IPS-20b (cell line): Measurements from ENCODE around the gene CLDN24.

Experiments
- H3K27ac ChIP-seq: one replicate; pipeline ENCODE4 v1.5.1; 2013; ENCODE audit warnings: low read length
- H3K27me3 ChIP-seq: 2 replicates; pipeline ENCODE4 v1.6.1; 2013; ENCODE audit warnings: mild to moderate bottlenecking, low read length, inconsistent platforms; ENCODE audit not compliant: insufficient read depth
- H3K36me3 ChIP-seq: 2 replicates; pipeline ENCODE4 v1.6.1; 2013; ENCODE audit warnings: low read depth, mild to moderate bottlenecking, inconsistent platforms, low read length, moderate library complexity; ENCODE audit not compliant: insufficient read depth
- H3K4me1 ChIP-seq: 2 replicates; pipeline ENCODE4 v1.6.1; 2013; ENCODE audit warnings: mild to moderate bottlenecking, control low read depth, inconsistent platforms, low read length, moderate library complexity; ENCODE audit not compliant: insufficient read depth
- H3K4me3 ChIP-seq: 2 replicates; pipeline ENCODE4 v1.5.1; 2013; ENCODE audit warnings: mild to moderate bottlenecking, low read length, inconsistent platforms
- H3K9ac ChIP-seq: 2 replicates; pipeline ENCODE4 v1.6.1; 2013; ENCODE audit warnings: low read depth, mild to moderate bottlenecking, inconsistent platforms, low read length, moderate library complexity
- H3K9me3 ChIP-seq: 2 replicates; pipeline ENCODE4 v1.6.1; 2013; ENCODE audit warnings: mild to moderate bottlenecking, low read depth, low read length, inconsistent platforms; ENCODE audit not compliant: insufficient read depth

Gene CLDN24

GRCh38 chr4:183344523-183345255, 22.5 kb upstream of the CLDN24 start:
- H3K4me3 ChIP-seq, result no peak overlapping the region
- no peak overlapping the region for H3K27ac ChIP-seq

DNA sequence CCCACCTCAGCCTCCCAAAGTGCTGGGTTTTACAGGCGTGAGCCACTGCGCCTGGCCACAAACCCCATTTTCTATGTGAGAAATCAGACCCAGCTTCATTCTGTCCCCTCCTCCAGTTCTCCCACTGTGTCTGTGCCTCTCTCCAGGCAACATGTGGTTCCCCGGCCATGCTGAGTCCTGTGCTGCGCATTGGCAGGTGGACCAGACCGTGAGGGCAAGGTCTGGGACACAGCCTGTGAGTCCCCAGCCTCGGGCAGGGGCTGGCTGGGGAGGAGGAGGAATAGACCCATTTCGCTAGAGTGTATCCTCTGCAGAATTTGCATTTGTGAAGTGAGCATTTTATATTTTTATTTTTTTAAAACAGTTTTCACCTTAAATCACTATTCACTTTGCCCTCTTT, 21.5 kb upstream of the CLDN24 start:
- Histone ChIP-seq H3K36me3 (no peaks in the 10 kb centered on the region), H3K4me1 (no peaks in the 10 kb centered on the region), H3K4me3 (no peak overlapping the region), H3K9me3 (no peaks in the 10 kb centered on the region), H3K27me3 (no peaks in the 10 kb centered on the region), H3K27ac (no peak overlapping the region), H3K9ac (no peak overlapping the region)

More at GRCh38 chr4:183344523-183345255, 22.5 kb upstream of the CLDN24 start:
- H3K9me3 ChIP-seq, result no peaks in the 10 kb centered on the region
- no peaks in the 10 kb centered on the region for H3K4me1 ChIP-seq
- H3K27me3 ChIP-seq, result no peaks in the 10 kb centered on the region
- H3K36me3 ChIP-seq, result no peaks in the 10 kb centered on the region
- H3K9ac ChIP-seq, result no peak overlapping the region

- Histone ChIP-seq H3K4me3 (no peak overlapping the region), H3K4me1 (no peaks in the 10 kb centered on the region), H3K9me3 (no peaks in the 10 kb centered on the region), H3K27me3 (no peaks in the 10 kb centered on the region), H3K36me3 (no peaks in the 10 kb centered on the region), H3K27ac (no peak overlapping the region), H3K9ac (no peak overlapping the region)
Observed at GRCh38 chr4:183342541-183343533, 20.6 kb upstream of the CLDN24 start.

DNA sequence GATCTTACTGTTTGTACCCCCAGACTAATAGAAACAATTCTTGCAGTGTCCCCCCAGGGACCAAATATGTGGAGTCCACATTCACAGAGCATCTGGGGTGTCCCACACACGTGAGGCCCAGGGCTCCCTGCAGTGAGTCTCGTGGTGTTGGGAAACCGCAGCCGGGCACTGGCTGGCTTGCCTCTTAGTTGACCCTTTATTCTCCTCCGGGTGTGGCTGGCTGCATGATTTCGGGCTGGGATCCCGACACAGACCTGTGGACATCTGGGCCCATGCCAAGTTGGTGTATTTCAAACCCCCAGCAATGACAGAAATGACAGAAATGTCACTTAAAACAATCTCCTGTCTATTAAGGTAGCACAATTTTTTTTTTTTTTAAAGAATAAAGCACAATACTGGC, 15.6 kb upstream of the CLDN24 start:
- H3K36me3 ChIP-seq, result no peaks in the 10 kb centered on the region
- H3K4me3 ChIP-seq, result no peak overlapping the region
- no peak overlapping the region for H3K9ac ChIP-seq
- H3K27ac ChIP-seq, result no peak overlapping the region
- no peaks in the 10 kb centered on the region for H3K4me1 ChIP-seq
- H3K27me3 ChIP-seq, result no peaks in the 10 kb centered on the region
- no peaks in the 10 kb centered on the region for H3K9me3 ChIP-seq

- Histone ChIP-seq H3K36me3 (no peaks in the 10 kb centered on the region), H3K9me3 (no peaks in the 10 kb centered on the region), H3K4me3 (no peak overlapping the region), H3K27me3 (no peaks in the 10 kb centered on the region), H3K4me1 (no peaks in the 10 kb centered on the region), H3K27ac (no peak overlapping the region), H3K9ac (no peak overlapping the region)
Observed at GRCh38 chr4:183337349-183337748, 15.1 kb upstream of the CLDN24 start.

DNA sequence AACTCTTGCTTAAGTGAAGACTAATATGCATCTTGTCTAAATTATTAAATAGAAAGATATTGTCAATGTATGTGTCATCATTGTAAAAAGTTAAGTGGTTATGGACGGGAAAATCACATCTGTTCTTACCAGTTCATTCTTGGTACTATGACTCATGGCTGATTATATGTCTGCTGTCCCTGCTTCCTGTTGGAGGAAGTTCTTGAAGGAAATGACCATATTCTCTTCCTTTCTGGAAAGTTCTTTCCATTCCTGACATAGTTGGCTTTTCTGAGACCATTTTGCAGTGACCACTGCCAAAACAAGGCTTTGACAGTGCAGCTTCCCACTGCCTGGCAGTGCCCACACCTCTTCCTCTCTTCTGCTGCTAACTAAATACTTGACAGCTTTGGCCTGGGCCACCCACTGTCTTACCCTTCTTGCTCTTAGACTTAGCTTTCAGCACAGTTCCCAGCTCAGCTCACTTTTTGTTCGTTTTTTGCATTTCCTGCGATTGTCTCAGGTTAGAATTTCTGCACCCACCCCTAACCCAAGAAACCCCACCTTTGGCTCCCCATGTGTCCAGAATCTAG, 13.2 kb upstream of the CLDN24 start:
- Histone ChIP-seq H3K4me3 (no peak overlapping the region), H3K9ac (no peak overlapping the region), H3K27ac (no peak overlapping the region), H3K36me3 (no peaks in the 10 kb centered on the region), H3K9me3 (no peaks in the 10 kb centered on the region), H3K4me1 (no peaks in the 10 kb centered on the region), H3K27me3 (no peaks in the 10 kb centered on the region)

- H3K36me3 ChIP-seq, result no peaks in the 10 kb centered on the region
- H3K9ac ChIP-seq, result no peak overlapping the region
- no peaks in the 10 kb centered on the region for H3K27me3 ChIP-seq
- no peaks in the 10 kb centered on the region for H3K9me3 ChIP-seq
- no peak overlapping the region for H3K27ac ChIP-seq
- H3K4me3 ChIP-seq, result no peak overlapping the region
- H3K4me1 ChIP-seq, result no peaks in the 10 kb centered on the region
Observed at GRCh38 chr4:183333983-183334382, 11.8 kb upstream of the CLDN24 start.

DNA sequence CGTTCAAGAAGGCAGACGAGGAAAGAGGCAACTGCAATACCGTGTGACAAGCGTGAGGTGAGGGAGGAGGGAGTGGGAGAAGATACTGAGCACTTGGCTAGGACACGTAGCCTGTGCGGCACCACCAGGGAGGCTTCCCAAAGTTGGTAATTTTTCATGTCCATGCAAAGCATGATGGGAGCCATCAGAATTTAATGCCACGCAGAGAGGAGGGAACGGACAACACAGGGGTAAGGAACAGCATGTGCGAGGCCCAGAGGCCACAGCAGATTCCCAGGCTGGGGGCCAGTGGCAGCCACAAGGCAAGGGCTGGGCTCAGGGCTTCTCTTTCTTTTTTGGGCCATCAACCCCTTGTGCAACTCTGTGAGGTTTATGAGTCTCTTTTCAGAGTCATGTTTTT, 11.0 kb upstream of the CLDN24 start:
- Histone ChIP-seq H3K9me3 (no peaks in the 10 kb centered on the region), H3K27ac (no peak overlapping the region), H3K27me3 (no peaks in the 10 kb centered on the region), H3K9ac (no peak overlapping the region), H3K4me1 (no peaks in the 10 kb centered on the region), H3K36me3 (no peaks in the 10 kb centered on the region), H3K4me3 (no peak overlapping the region)

DNA sequence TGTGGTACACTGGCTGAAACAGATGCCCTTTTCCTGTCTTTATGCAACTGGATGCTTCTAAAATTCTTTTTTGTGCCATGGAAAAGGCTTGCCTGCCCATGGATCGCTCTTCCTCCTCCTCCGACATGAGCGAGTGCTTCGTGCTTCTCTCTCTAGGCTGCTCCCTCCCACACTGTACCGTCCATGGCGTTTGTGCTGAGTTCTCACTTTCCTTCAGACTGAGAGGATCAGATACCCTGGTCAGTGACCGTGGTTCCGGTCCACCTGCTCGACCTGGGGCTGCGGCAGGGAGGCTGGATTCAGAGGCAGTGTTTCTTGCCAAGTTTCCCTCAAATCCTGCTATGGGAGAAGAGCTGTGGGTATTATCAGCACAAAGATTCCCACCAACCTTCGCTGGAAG, 10.2 kb upstream of the CLDN24 start:
- no peak overlapping the region for H3K4me3 ChIP-seq
- H3K27me3 ChIP-seq, result no peaks in the 10 kb centered on the region

DNA sequence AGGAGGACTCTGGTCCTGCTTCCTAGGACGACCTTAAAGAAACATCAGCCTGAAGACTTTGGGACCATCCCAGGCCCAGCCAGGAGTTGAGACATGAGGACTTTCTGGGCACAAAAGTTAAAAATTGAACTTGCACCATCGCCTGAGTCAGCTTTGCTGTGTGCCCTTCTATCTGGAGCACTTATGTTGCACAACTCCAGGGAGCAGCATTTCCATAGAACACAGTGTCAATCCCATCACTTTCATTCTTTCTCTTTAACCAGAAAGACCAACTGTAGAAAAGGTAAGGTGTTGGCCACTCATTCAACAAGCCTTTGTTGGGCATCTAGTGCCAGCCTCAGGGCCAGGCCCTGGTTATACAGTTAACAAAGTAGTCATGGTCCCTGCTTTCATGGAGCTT, 8.6 kb upstream of the CLDN24 start:
- Histone ChIP-seq H3K27me3 (no peaks in the 10 kb centered on the region), H3K9me3 (peaks cover 10% of the 10 kb centered on the region), H3K4me1 (no peaks in the 10 kb centered on the region), H3K9ac (no peak overlapping the region), H3K27ac (no peak overlapping the region), H3K36me3 (no peaks in the 10 kb centered on the region), H3K4me3 (no peak overlapping the region)

More for the DNA sequence above, 10.2 kb upstream of the CLDN24 start:
- H3K36me3 ChIP-seq, result no peaks in the 10 kb centered on the region
- no peak overlapping the region for H3K9ac ChIP-seq
- no peak overlapping the region for H3K27ac ChIP-seq
- H3K9me3 ChIP-seq, result no peaks in the 10 kb centered on the region
- no peaks in the 10 kb centered on the region for H3K4me1 ChIP-seq

GRCh38 chr4:183329954-183330742, 7.9 kb upstream of the CLDN24 start:
- Histone ChIP-seq H3K36me3 (no peaks in the 10 kb centered on the region), H3K27ac (no peak overlapping the region), H3K27me3 (no peaks in the 10 kb centered on the region), H3K9me3 (peaks cover 15% of the 10 kb centered on the region), H3K4me1 (no peaks in the 10 kb centered on the region), H3K4me3 (no peak overlapping the region), H3K9ac (no peak overlapping the region)
